WERI-Rb-1 (cell line): ENCODE results near the gene NEUROG2.

Experiments
- DNase-seq: peaks from one replicate; pipeline ENCODE4 v3.0.0-alpha.2; 2020
- H3K27ac ChIP-seq: fragments of 250-450 bp; sonication (Bioruptor Pico); 2 replicates; pipeline ENCODE4 v1.5.1; 2020; ENCODE audit warnings: mild to moderate bottlenecking, moderate library complexity
- H3K27me3 ChIP-seq: fragments of 250-450 bp; sonication (Bioruptor Pico); 2 replicates; pipeline ENCODE4 v1.5.1; 2021; ENCODE audit warnings: mild to moderate bottlenecking, low read depth, moderate library complexity; ENCODE audit not compliant: insufficient read depth, severe bottlenecking
- H3K36me3 ChIP-seq: fragments of 250-450 bp; sonication (Bioruptor Pico); 2 replicates; pipeline ENCODE4 v1.5.1; 2020; ENCODE audit warnings: mild to moderate bottlenecking, moderate library complexity
- H3K4me3 ChIP-seq: 2 replicates; pipeline ENCODE4 v1.5.1; 2011; ENCODE audit warnings: low read depth, mild to moderate bottlenecking, control low read depth, low read length
- H3K9me3 ChIP-seq: fragments of 250-450 bp; sonication (Bioruptor Pico); 2 replicates; pipeline ENCODE4 v1.5.1; 2021; ENCODE audit warnings: mild to moderate bottlenecking, moderate library complexity; ENCODE audit not compliant: severe bottlenecking
- CTCF ChIP-seq: IDR thresholded peaks from 2 replicates; pipeline ENCODE4 v1.5.1; 2011; ENCODE audit warnings: low read depth, mild to moderate bottlenecking, control low read depth, inconsistent platforms, low read length

The NEUROG2 gene

GRCh38 chr4:112516066-112516470 is at the start of gene NEUROG2:
Gene NEUROG2 (minus strand): TSS chr4:112516180. CDS start chr4:112515475, 705 bp downstream.
- DNase-seq = no peak
- H3K9me3 ChIP-seq = no peaks in the 10 kb centered on the region
- no peak within 1 kb of the TSS for H3K27ac ChIP-seq
- H3K27me3 ChIP-seq = peaks cover 95% of the 10 kb centered on the region
- H3K36me3 ChIP-seq = no peaks in the 10 kb centered on the region
- no peak for TF ChIP-seq CTCF
- peak within 1 kb of the TSS; percentile 45 for H3K4me3 ChIP-seq

- peak; percentile 14; the same call in 1 of the 2 replicates for TF ChIP-seq CTCF
- no peak for DNase-seq
- H3K27me3 ChIP-seq = no peaks in the 10 kb centered on the region
- peaks cover 14% of the 10 kb centered on the region for H3K36me3 ChIP-seq
- H3K4me3 ChIP-seq = no peak overlapping the region
- H3K27ac ChIP-seq = no peak overlapping the region
- no peaks in the 10 kb centered on the region for H3K9me3 ChIP-seq
These were observed 48.8 kb upstream of the NEUROG2 start for GRCh38 chr4:112564706-112565270.

GRCh38 chr4:112563431-112564200 is 47.6 kb upstream of the NEUROG2 start:
- no peak for TF ChIP-seq CTCF
- Histone ChIP-seq H3K36me3 (peaks cover 22% of the 10 kb centered on the region), H3K27ac (peak overlapping the region; percentile 2; the same call in 1 of the 2 replicates)

GRCh38 chr4:112562254-112562879 is 46.4 kb upstream of the NEUROG2 start:
- no peak overlapping the region for H3K27ac ChIP-seq
- peaks cover 31% of the 10 kb centered on the region for H3K36me3 ChIP-seq
- H3K27me3 ChIP-seq = no peaks in the 10 kb centered on the region

More at GRCh38 chr4:112563431-112564200, 47.6 kb upstream of the NEUROG2 start:
- Histone ChIP-seq H3K4me3 (no peak overlapping the region), H3K27me3 (no peaks in the 10 kb centered on the region), H3K9me3 (no peaks in the 10 kb centered on the region)
- peak; percentile 58 for DNase-seq

GRCh38 chr4:112560084-112560483 is 44.1 kb upstream of the NEUROG2 start:
- Histone ChIP-seq H3K4me3 (no peak overlapping the region), H3K9me3 (no peaks in the 10 kb centered on the region), H3K27ac (no peak overlapping the region), H3K27me3 (no peaks in the 10 kb centered on the region), H3K36me3 (peaks cover 33% of the 10 kb centered on the region)
- DNase-seq = no peak
- no peak for TF ChIP-seq CTCF

More at GRCh38 chr4:112562254-112562879, 46.4 kb upstream of the NEUROG2 start:
- DNase-seq = no peak
- Histone ChIP-seq H3K4me3 (no peak overlapping the region), H3K9me3 (no peaks in the 10 kb centered on the region)
- no peak for TF ChIP-seq CTCF
